CD4-positive, alpha-beta T cell treated with Interleukin-6 for 4 hours (primary cell): ENCODE results near the gene SLC66A1.

Experiments
- DNase-seq: peaks from one replicate; pipeline ENCODE4 v3.0.0-alpha.2; 2020; ENCODE audit warnings: mixed read lengths

SLC66A1 gene

GRCh38 chr1:19306941-19307340 is 5.2 kb upstream of the SLC66A1 start:
- DNase-seq, result no peak

DNA sequence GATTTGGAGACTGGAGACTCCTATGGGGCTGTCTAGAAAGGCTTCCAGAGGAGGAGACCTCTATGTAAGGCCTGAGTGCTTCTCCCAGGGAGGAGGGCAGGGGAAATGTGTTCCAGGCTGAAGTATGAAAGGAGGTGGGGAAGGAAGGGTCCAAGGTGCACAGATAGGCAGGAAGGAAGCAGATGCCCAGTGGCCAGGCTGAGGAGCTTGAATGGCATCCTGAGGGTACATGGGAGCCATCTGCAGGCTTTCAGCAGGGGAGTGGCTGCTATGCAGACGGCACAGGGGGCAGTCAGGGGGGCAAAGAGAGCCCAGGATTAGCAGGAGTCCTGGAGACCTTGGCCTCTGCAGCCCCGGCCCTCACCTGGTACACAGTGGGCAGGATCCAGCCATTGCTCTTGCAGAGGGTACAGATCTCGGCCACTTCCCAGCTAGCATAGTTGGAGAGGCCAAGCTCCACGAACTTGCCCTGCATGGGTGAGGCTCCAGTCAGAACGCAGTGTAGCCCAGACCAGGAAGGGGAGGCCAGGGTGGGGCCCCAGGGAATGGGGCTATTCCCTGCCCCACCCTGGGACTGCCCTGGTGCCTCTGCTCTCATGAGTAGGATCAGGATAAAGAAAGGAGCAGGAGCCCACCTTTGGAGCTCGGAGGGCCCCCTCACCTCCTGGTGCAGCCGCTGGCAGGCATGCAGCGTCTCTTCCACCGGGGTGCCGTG is 4.2 kb upstream of the SLC66A1 start:
- DNase-seq, result no peak

DNA sequence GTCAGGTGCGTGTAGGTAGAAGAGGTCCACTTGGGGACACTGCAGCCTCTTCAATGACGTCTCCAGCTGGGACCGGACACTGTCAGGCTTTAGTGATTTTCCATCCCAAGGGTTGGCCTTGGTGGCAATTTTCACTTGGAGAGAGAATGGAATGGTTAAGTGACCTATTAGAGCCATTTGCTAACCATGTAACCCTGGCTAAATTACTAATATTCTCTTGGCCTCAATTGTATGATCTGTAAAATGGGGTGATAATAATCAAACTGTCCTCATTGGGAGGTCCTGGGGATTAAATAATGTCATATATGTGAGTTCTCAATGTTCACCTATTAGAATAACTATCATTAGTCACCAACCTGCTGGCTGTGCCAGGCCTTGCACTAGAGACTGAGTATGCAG is 3.6 kb upstream of the SLC66A1 start:
- no peak for DNase-seq

GRCh38 chr1:19309123-19309813 is 2.9 kb upstream of the SLC66A1 start:
- DNase-seq, result no peak

- no peak for DNase-seq
Measured at GRCh38 chr1:19310061-19310460, 2.1 kb upstream of the SLC66A1 start.

DNA sequence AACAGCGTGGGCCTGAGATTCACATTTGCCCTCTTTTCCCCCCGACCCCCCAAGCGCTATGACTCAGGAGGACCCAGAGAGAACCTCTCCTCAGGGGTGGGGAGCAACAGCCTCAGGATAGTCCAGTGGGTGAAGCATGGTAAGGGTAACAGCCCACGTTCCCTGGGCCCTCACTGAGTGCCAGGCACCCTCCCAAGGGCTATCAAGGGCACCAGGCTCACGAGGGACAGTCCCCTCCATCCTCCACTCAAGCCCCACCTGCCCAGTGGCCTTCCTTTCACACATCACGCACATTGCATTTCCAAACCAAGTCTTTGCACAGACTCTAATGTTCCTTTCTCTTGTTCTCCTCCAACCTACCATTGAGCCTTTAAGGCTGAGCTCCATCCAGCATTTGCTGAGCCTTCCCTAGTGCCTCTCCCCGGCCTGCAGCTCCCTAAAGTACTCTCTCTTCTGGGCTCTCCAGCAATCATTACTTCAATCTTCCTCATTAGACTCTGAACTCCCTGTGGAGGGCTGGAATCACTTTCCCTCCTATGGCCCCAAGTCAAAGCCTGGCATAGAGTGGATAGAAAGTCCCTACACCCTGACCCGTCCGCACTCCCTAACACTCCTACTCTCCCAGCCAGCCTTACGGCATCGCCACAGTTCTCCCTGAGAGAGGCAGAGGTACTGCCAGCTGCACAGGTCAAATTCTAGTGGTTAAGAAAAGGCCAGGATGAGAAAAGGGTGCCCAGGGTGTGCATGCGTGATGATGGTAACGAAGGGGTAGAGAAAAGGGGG is 1.2 kb upstream of the SLC66A1 start:
- DNase-seq, result no peak

DNA sequence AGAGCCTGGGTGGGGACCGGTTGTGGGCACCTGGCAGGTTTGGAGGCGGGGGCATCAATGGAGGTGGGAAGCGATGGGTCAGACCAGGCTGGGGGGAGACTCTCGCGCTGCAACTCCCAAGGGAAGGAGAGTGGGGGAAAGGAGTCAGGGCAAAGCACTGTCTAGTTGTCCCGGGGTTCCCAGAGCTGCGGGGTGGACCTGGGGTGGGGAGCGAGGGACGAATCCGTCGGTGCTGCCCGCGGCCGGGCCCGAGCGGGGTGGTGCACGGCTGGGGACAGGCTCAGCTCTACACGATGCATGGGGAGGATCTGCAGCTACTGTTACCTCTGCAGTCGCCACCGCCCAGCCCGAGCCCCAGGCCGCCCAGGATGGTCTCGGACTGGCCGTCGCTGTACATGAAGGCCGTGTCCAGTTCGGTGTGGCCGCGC is 609 bp upstream of the SLC66A1 start:
- peak; percentile 33 for DNase-seq

DNA sequence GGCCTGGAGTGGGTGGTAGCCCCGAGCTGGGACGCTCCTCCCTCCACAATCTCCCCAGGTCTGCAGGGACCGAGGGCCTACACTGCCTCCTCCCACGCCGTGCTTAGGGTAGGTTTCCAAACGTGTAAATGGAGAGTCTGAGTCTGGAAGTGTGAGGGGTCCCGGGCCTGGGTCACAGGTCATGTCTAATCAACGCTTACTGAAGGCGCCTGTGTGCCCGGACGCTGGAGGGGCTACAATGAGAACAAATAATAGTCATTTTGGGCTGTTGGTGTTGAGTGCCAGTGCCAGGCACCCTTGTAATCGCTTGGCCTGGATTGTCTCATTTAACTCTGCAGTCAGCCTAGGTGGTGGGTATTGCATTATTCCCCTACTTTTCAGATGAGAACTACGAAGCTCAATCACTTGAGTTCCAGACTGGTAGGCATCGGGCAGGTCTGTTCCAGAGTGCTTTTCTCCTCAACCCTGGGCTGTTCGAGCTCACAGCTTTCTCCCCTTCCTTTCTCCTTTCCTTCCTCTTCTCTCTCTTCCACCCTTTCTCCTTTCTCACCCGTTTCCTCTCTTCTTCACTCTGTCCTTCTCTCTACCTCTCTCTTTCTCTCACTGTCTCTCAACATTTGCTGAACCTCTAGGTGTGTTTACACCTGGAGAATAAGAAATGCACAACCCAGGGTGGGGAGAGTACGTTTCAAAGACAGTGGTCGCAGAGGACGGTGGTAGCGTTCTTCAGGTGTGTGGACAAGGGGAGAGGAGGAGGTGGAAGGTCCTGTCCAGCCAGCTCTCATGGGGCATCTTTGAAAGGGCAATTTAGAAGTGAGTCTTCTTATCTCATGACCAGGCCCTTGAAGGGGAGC is 883 bp downstream of the SLC66A1 start:
- no peak for DNase-seq

DNA sequence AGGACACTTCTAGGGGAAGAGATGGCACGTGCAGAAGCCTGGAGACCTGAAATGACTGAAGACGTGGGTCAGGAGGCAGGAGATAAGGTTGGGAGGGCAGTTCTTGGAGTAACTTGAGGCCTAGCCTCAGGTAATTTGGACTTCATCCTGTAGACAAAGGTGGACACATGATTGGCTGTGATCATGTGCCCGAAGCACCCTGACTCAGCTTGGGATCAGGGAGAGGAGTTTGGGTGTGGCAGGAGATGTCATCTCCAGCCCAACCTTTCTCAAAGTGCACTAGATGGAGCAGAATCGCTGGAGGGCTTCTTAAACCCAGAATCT is 1.5 kb downstream of the SLC66A1 start:
- DNase-seq, result no peak

GRCh38 chr1:19313961-19314882 is 2.1 kb downstream of the SLC66A1 start:
- DNase-seq, result no peak

DNA sequence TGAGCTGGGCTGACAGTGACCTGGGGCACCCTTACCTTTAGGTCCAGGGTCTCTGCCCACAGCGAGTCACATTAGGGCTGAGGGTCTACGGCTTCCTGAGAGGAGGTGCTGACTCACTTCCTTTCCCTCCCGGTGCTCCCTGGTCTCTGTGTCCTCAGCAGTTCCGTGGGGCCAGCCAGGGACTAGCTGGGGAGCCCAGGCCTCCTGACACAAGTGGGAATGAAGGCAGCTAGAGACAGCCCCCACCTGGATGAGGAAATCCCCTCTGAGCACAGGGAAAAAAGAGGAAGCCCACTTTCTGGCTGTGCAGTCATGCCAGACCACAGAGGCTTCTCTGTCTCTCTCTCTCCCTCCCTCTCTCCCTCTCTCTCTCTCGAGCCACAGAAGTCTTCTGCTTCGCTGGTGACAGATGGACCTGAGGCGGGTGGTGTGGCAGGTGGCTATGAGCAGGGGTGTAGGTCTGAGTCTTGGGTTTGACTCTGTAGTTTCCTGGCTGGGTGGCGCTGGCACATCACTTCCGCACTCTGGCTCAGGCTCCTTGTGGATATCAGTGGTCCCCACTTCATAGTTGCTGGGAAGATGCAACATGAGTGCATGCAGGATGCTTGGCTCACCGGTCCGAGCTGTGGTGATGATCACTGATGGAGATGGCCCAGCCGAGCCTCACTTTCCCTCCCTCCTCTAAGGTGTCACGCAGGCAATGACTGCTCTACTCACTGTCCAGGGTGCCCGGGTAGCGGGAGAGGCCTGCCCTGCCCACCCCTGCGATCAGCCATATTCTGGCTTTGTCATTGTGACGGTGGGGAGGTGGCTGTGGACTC is 3.5 kb downstream of the SLC66A1 start:
- no peak for DNase-seq

DNA sequence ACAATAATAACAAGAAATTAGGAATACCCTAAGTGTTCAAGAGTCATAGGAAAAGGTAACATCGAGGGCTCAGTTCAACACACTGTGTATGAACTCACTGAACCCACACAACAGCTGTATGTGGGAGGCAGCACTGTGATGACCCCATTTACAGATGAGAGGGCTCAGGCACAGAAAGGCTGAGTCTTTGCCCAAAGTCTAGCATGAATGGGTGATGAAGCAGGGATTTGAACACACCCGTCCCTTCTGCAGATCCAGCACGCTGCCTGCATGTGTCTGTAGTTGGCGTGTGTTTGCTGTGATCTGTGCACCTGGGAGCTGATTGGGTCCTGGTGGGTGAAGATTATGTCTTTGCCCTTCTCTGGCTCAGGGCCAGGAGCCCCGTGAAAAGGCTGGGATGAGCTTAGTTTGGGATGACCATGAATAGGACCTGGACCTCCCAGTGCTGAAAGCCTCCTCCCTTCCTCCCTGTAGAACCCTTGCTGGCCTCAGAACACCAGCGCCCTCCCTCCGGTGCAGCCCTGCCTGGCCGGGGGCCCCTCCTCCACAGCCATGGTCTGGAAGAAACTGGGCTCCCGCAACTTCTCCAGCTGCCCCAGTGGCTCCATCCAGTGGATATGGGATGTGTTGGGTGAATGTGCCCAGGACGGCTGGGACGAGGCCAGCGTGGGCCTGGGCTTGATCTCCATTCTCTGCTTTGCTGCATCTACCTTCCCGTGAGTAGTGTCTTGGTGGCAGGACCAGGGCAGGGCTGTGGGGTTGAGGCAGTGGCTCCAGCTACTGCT is 5.2 kb downstream of the SLC66A1 start:
- DNase-seq, result no peak

GRCh38 chr1:19319196-19319595 is 7.1 kb downstream of the SLC66A1 start:
- DNase-seq, result no peak

- DNase-seq, result no peak
Measured at GRCh38 chr1:19321071-19321470, 8.9 kb downstream of the SLC66A1 start.

- no peak for DNase-seq
Measured at GRCh38 chr1:19322481-19322880, 10.4 kb downstream of the SLC66A1 start.

GRCh38 chr1:19323987-19324664 is 12.0 kb downstream of the SLC66A1 start:
- DNase-seq, result no peak

- no peak for DNase-seq
Measured at GRCh38 chr1:19324665-19324990, 12.5 kb downstream of the SLC66A1 start.

DNA sequence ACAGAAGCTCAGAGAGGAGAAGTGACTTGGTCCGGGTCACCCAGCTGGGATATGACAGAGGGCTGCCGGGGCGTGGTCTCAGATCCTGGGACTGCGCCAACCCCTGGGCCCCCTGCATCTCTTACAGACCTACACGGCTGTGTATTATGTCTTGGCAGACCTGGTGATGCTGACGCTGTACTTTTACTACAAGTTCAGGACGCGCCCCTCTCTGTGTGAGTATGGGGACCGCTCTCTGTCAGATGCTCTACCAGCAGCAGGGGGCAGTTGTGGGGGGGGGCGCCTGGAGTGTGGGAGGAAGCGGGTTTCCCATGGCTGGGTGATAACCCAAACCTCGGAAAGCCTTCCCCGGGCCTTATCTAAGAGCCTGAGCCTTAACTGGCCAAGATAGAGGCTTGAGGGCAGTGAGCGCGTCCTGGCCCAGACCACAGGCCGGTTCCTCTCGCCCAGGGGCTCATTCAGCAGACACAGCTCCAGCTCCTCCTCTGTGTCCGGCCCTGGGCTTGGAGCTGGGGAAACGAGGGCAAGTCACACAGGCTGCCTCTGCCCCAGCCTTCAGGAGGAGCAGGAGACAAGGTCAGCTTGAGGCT is 13.3 kb downstream of the SLC66A1 start:
- no peak for DNase-seq
